ENCODE data around the gene CNNM1. TPM values are rescaled to one million over a fixed set of nuclear protein-coding genes. Genes with fewer than 3 reads are reported as not detected.

CNNM1 gene
- polyA plus RNA-seq, 1 experiment: 1.3 TPM

DNA sequence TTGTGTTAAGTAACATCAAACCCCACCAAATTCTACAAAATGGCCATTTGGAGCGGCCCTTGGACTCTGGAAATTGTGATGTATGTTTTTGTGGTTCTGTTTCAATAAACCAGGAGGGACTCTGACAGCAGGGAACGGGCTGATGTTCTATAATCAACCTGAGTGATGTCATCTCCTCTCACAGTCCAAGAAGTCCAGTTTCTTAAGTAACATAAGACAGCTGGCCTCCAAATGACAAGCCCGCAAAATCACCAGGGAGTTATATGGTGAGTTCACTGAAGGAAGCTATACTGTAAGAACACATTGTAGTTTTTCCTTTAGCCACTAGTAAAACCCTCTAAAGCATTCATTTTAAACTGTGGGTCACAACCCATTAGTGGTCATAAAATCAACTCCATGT is 67.3 kb downstream of the CNNM1 start:
- DNase-seq (ENCODE audit: low read depth): no peak
- Histone ChIP-seq H3K27me3 (ENCODE audit: control insufficient read depth, insufficient read depth, low read length) (no peaks in the 10 kb centered on the region), H3K36me3 (ENCODE audit: control insufficient read depth, insufficient read depth, low read length) (peaks cover 3% of the 10 kb centered on the region), H3K4me3 (ENCODE audit: low read depth, low read length) (no peak overlapping the region)
- POLR2A ChIA-PET: no interaction called here
- CTCF ChIA-PET: interaction anchor here (0.8 to 1.5 kb wide), 2 partner anchors 34 to 40 kb away, joined by 3 read pairs; partner anchors contain the start of gene GOT1
- TF ChIP-seq, protein P1, sequence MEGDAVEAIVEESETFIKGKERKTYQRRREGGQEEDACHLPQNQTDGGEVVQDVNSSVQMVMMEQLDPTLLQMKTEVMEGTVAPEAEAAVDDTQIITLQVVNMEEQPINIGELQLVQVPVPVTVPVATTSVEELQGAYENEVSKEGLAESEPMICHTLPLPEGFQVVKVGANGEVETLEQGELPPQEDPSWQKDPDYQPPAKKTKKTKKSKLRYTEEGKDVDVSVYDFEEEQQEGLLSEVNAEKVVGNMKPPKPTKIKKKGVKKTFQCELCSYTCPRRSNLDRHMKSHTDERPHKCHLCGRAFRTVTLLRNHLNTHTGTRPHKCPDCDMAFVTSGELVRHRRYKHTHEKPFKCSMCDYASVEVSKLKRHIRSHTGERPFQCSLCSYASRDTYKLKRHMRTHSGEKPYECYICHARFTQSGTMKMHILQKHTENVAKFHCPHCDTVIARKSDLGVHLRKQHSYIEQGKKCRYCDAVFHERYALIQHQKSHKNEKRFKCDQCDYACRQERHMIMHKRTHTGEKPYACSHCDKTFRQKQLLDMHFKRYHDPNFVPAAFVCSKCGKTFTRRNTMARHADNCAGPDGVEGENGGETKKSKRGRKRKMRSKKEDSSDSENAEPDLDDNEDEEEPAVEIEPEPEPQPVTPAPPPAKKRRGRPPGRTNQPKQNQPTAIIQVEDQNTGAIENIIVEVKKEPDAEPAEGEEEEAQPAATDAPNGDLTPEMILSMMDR (IDR thresholded peaks at IDR 0.05; ENCODE audit: insufficient read depth, low read depth, low read length): no peak

DNA sequence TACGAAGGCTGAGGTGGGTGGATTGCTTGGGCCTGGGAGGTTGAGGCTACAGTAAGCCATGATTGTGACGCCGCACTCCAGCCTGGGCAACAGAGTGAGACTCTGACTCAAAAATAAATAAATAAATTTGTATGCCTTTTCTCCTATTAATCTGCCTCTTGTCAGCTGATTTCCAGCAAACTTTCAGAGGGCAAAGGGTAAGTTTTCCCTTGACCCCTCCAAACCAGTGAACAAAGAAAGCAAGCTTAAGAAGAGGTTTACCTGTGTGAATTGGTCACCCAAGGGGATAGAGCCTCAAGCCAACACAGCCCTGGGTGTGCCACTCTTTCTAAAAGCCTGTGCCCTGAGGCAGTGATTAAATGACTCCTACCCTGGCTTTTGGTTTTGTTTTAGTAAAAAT is 70.5 kb downstream of the CNNM1 start:
- CTCF ChIA-PET: interaction anchor here (1.4 kb wide), 1 partner anchor 36 kb away, joined by 3 read pairs; no protein-coding TSS in a partner anchor
- DNase-seq (ENCODE audit: low read depth): no peak
- TF ChIP-seq, protein P1 (IDR thresholded peaks at IDR 0.05; ENCODE audit: insufficient read depth, low read depth, low read length): no peak
- H3K4me3 ChIP-seq (ENCODE audit: low read depth, low read length): no peak overlapping the region
- POLR2A ChIA-PET: no interaction called here
- peaks cover 6% of the 10 kb centered on the region for H3K36me3 ChIP-seq (ENCODE audit: control insufficient read depth, insufficient read depth, low read length)
- H3K27me3 ChIP-seq (ENCODE audit: control insufficient read depth, insufficient read depth, low read length): no peaks in the 10 kb centered on the region

DNA sequence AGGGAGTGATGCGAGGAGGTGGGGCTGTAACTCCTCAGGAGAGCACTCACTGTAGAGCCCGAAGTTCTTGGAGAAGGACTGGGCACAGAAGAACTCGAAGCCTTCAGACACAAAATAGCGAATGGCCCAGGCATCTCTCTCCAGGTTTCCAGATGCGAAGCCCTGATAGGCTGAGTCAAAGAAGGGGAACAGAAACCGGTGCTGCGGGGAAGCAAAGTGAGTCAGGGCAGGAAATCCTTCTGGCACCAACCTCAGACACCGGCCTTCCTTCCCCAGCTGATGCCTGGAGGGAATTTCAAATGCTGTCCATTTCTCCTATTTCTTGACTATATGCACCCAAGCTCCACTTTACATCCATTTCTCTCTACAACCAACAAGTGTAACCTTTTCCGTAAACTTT is 74.5 kb downstream of the CNNM1 start:
- H3K4me3 ChIP-seq (ENCODE audit: low read depth, low read length): no peak overlapping the region
- no peaks in the 10 kb centered on the region for H3K27me3 ChIP-seq (ENCODE audit: control insufficient read depth, insufficient read depth, low read length)
- no peak for DNase-seq (ENCODE audit: low read depth)
- CTCF ChIA-PET: interaction anchor here (1.5 to 2.3 kb wide), 3 partner anchors 8 to 208 kb away, joined by 7 to 10 read pairs (median 8); no protein-coding TSS in a partner anchor
- TF ChIP-seq, protein P1 (IDR thresholded peaks at IDR 0.05; ENCODE audit: insufficient read depth, low read depth, low read length): no peak
- H3K36me3 ChIP-seq (ENCODE audit: control insufficient read depth, insufficient read depth, low read length): peaks cover 12% of the 10 kb centered on the region
- POLR2A ChIA-PET: no interaction called here

DNA sequence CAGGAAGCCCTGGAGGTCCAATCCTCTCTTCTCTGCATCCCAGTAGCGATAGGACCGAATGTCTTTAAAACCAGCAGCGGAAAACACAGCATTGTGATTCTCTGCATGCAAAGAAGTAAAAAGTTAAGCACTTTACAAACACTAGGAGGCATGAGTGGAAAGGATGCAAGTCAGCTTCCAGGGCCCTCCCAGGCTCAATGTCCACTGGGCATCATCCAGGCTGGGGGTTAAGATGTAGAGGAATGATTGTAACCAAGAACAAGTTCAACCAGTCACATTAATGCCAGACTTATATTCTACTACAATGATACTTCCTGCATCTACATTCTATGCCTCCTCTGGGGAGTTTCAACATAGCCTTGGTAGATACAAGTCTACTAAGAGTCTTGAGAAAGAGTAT is 77.0 kb downstream of the CNNM1 start:
- CTCF ChIA-PET: no interaction called here
- POLR2A ChIA-PET: no interaction called here
- DNase-seq (ENCODE audit: low read depth): no peak
- peaks cover 11% of the 10 kb centered on the region for H3K36me3 ChIP-seq (ENCODE audit: control insufficient read depth, insufficient read depth, low read length)
- no peak overlapping the region for H3K4me3 ChIP-seq (ENCODE audit: low read depth, low read length)
- TF ChIP-seq, protein P1 (IDR thresholded peaks at IDR 0.05; ENCODE audit: insufficient read depth, low read depth, low read length): no peak
- no peaks in the 10 kb centered on the region for H3K27me3 ChIP-seq (ENCODE audit: control insufficient read depth, insufficient read depth, low read length)

DNA sequence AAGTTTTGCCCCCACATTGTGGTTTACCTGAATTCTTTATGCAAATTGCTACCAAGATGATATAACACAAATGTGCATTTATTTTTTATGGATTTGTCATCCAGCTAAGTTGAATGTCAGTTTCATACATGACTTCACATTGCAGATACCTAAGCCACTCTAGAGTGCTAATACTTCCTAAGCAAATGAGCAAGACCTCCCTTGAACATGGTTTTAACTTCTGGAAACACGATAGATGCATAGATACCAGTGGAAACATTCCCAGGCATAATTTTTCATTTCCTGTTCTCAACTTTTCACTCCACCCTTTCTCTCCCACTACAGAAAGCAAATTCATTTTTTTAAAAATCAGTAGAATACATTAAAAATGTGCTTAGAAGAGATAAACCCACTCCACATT is 81.0 kb downstream of the CNNM1 start:
- TF ChIP-seq, protein P1 (IDR thresholded peaks at IDR 0.05; ENCODE audit: insufficient read depth, low read depth, low read length): no peak
- ChIA-PET POLR2A (no interaction called here), CTCF (interaction anchor here (0.8 to 1.2 kb wide), 2 partner anchors 26 to 27 kb away, joined by 3 read pairs; no protein-coding TSS in a partner anchor)
- Histone ChIP-seq H3K36me3 (ENCODE audit: control insufficient read depth, insufficient read depth, low read length) (peaks cover 5% of the 10 kb centered on the region), H3K4me3 (ENCODE audit: low read depth, low read length) (no peak overlapping the region), H3K27me3 (ENCODE audit: control insufficient read depth, insufficient read depth, low read length) (no peaks in the 10 kb centered on the region)
- DNase-seq (ENCODE audit: low read depth): no peak
